ENCODE data around the gene EML1.

Gene EML1

GRCh38 chr14:99793213-99794150 lies at the start of gene EML1:
Gene EML1, plus strand, starts transcription at chr14:99793413. Its CDS starts 64 bp downstream, at chr14:99793477.
- peak within 1 kb of the TSS; percentile 50 to 51 for H3K4me3 ChIP-seq (replicated peaks in 1 of 2; ENCODE audit: low read depth in 2 of 2, low read length in 2 of 2)

GRCh38 chr14:99744199-99744872 lies 48.9 kb upstream of the EML1 start:
- DNase-seq (ENCODE audit: low read depth in 2 of 2): peak in 1 of 2 donors; percentile 41
- no peak overlapping the region for H3K4me3 ChIP-seq (replicated peaks in 1 of 2; ENCODE audit: low read depth in 2 of 2, low read length in 2 of 2)
- no peak for TF ChIP-seq CTCF (IDR thresholded peaks at IDR 0.05; ENCODE audit: low read depth, low read length)

More at GRCh38 chr14:99793213-99794150, at the start of gene EML1:
- TF ChIP-seq CTCF (IDR thresholded peaks at IDR 0.05; ENCODE audit: low read depth, low read length): no peak
- peak; percentile 76 to 89 for DNase-seq (ENCODE audit: low read depth in 2 of 2)

- TF ChIP-seq CTCF (IDR thresholded peaks at IDR 0.05; ENCODE audit: low read depth, low read length): no peak
- no peak overlapping the region for H3K4me3 ChIP-seq (replicated peaks in 1 of 2; ENCODE audit: low read depth in 2 of 2, low read length in 2 of 2)
Measured at GRCh38 chr14:99744873-99745224, 48.4 kb upstream of the EML1 start.

GRCh38 chr14:99745307-99745951 lies 47.8 kb upstream of the EML1 start:
- peak in 1 of 2 donors; percentile 56 for DNase-seq (ENCODE audit: low read depth in 2 of 2)
- no peak for TF ChIP-seq CTCF (IDR thresholded peaks at IDR 0.05; ENCODE audit: low read depth, low read length)

More at GRCh38 chr14:99744873-99745224, 48.4 kb upstream of the EML1 start:
- no peak for DNase-seq (ENCODE audit: low read depth in 2 of 2)

GRCh38 chr14:99747167-99747566 lies 46.0 kb upstream of the EML1 start:
- no peak for TF ChIP-seq CTCF (IDR thresholded peaks at IDR 0.05; ENCODE audit: low read depth, low read length)
- H3K4me3 ChIP-seq (replicated peaks in 1 of 2; ENCODE audit: low read depth in 2 of 2, low read length in 2 of 2): no peak overlapping the region
- no peak for DNase-seq (ENCODE audit: low read depth in 2 of 2)

More at GRCh38 chr14:99745307-99745951, 47.8 kb upstream of the EML1 start:
- no peak overlapping the region for H3K4me3 ChIP-seq (replicated peaks in 1 of 2; ENCODE audit: low read depth in 2 of 2, low read length in 2 of 2)

- no peak for DNase-seq (ENCODE audit: low read depth in 2 of 2)
- no peak for TF ChIP-seq CTCF (IDR thresholded peaks at IDR 0.05; ENCODE audit: low read depth, low read length)
Measured at GRCh38 chr14:99747582-99748330, 45.5 kb upstream of the EML1 start.

More at GRCh38 chr14:99747582-99748330, 45.5 kb upstream of the EML1 start:
- H3K4me3 ChIP-seq (replicated peaks in 1 of 2; ENCODE audit: low read depth in 2 of 2, low read length in 2 of 2): no peak overlapping the region

Measured in cardiac fibroblast (primary cell).